Lower lobe of right lung (tissue), 2 donors: ENCODE data around the gene TMEFF2. TPM values are rescaled to one million over a fixed set of nuclear protein-coding genes. Genes with fewer than 3 reads are reported as not detected.

Experiments used
- ATAC-seq, 2 donors: fragments of 200-7000 bp; cut with Tn5 transposase; one replicate each; pipeline ENCODE4 v1.9.1; 2020 to 2022; ENCODE audit warnings: mild to moderate bottlenecking in 2 of 2, moderate library complexity in 2 of 2
- DNase-seq: peaks from one replicate; pipeline ENCODE4 v3.0.0-alpha.2; 2020
- H3K27ac ChIP-seq: fragments of 200-600 bp; one replicate; pipeline ENCODE4 v1.8.0; 2022
- H3K27me3 ChIP-seq: fragments of 200-600 bp; one replicate; pipeline ENCODE4 v1.8.0; 2022; ENCODE audit warnings: low read depth
- H3K36me3 ChIP-seq: fragments of 200-600 bp; one replicate; pipeline ENCODE4 v1.8.0; 2022; ENCODE audit warnings: mild to moderate bottlenecking
- H3K4me1 ChIP-seq: fragments of 200-600 bp; one replicate; pipeline ENCODE4 v1.8.0; 2022
- H3K4me3 ChIP-seq: fragments of 200-600 bp; one replicate; pipeline ENCODE4 v1.8.0; 2022; ENCODE audit warnings: mild to moderate bottlenecking
- H3K9me3 ChIP-seq: fragments of 200-600 bp; one replicate; pipeline ENCODE4 v1.8.0; 2022
- intact Hi-C: fragments of 100-400 bp; cut with DNase I; formaldehyde crosslinking; loops from one replicate; pipeline ENCODE4 v1.11.0; 2022
- total RNA-seq: library from RNA; stranded (reverse); fragmentation: NEBNext Ultra II Directional; extraction: Animal tissue kit (Norgen Biotek cat#: 25700); gene quantifications from one replicate; pipeline ENCODE4 v1.2.1, GENCODE V29; 2021
- TF ChIP-seq, protein P1 (sequence below): fragments of 200-600 bp; IDR thresholded peaks from one replicate; pipeline ENCODE4 v1.8.0; 2022; ENCODE audit warnings: antibody characterized with exemption, mild to moderate bottlenecking
- donor health status: DM: no; HTN: yes; CAD: no; lungs with severe emphysema.

TMEFF2 gene
- total RNA-seq, 1 donor from 2014 or later: not detected

DNA sequence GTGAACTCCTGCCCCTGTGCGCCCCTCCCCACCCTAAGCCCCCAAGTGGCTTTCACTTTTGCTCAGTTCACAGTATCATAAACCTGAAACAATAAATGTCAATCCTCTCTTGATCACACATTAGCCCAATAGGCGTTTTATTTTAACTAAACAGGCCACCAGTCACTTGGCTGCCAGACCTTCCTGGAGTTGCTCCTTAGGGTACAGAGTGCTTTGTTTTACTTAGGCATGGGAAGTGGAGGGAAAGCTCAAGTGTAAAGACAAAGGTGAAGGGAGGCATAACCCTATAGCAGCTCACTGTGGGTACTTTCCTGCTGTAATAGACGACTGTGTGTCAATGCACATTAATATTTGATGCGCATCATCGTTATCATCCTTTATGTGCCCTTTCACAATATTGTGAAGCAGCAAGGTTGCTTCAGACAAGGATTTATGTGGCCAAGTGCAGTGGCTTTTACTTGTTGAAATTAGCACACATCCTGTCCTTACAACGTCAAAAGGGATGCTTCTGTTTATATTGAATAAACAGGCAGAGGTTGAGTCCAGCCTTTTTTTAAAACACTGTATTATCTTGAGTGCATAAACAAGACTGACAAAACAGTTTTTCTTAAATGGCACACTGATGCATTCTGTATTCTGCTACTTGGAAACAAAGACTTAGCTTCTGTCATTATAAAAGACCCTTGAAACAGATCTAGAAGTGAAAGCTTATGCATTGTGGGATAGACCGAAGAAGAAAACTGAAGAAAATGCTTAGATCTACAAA is 168.5 kb downstream of the TMEFF2 start:
- peak in 1 of 2 donors; percentile 18 for ATAC-seq
- no peaks in the 10 kb centered on the region for H3K9me3 ChIP-seq
- TF ChIP-seq, protein P1, sequence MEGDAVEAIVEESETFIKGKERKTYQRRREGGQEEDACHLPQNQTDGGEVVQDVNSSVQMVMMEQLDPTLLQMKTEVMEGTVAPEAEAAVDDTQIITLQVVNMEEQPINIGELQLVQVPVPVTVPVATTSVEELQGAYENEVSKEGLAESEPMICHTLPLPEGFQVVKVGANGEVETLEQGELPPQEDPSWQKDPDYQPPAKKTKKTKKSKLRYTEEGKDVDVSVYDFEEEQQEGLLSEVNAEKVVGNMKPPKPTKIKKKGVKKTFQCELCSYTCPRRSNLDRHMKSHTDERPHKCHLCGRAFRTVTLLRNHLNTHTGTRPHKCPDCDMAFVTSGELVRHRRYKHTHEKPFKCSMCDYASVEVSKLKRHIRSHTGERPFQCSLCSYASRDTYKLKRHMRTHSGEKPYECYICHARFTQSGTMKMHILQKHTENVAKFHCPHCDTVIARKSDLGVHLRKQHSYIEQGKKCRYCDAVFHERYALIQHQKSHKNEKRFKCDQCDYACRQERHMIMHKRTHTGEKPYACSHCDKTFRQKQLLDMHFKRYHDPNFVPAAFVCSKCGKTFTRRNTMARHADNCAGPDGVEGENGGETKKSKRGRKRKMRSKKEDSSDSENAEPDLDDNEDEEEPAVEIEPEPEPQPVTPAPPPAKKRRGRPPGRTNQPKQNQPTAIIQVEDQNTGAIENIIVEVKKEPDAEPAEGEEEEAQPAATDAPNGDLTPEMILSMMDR: no peak
- no peak for DNase-seq
- no peak overlapping the region for H3K4me3 ChIP-seq
- no peaks in the 10 kb centered on the region for H3K4me1 ChIP-seq
- no peaks in the 10 kb centered on the region for H3K27me3 ChIP-seq
- intact Hi-C loops: no loop called here
- H3K27ac ChIP-seq: peak overlapping the region; percentile 34
- H3K36me3 ChIP-seq: no peaks in the 10 kb centered on the region

DNA sequence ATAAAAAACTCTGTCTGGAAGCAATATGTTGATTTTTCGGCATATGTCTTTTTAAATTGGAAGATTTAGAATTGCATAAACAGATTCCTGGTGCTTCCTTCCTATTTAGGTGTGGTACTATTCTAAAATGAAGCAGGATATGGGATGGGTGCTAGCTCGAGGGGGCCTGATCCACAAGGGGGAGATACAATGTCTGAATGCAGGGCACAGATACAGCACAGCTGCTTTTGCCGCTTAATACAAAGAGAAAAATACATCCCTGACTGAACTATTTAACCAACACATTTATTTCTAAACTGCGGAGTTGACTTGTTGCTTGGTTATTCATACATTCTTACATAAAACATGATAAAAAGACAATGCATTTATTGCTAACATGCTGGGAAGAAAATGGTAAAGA is 169.1 kb downstream of the TMEFF2 start:
- H3K27ac ChIP-seq: peak overlapping the region; percentile 34
- no peak for ATAC-seq

DNA sequence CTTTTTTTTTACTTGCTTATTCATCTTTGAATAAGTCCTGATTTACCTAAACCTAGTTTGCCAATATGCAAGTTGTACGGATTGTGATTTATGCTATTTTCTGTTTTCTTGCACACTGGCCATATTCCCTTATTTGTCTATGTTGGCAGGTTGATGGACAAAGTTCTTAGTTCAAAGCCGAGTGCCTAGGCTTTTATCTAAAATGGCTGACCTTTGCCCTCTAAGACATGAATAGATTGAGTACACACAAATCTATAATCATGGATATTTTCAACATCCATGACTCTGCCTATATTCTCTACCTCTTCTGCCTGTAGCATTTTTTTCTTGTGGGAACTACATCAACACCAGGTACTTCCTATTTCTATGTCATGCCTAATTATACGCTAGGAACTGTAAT is 171.7 kb downstream of the TMEFF2 start:
- Histone ChIP-seq H3K36me3 (no peaks in the 10 kb centered on the region), H3K4me1 (no peaks in the 10 kb centered on the region), H3K4me3 (no peak overlapping the region), H3K9me3 (no peaks in the 10 kb centered on the region), H3K27ac (no peak overlapping the region), H3K27me3 (no peaks in the 10 kb centered on the region)
- no peak for DNase-seq
- intact Hi-C loops: no loop called here
- ATAC-seq: no peak
- TF ChIP-seq, protein P1: no peak

More for the DNA sequence above, 169.1 kb downstream of the TMEFF2 start:
- intact Hi-C loops: no loop called here
- DNase-seq: no peak
- Histone ChIP-seq H3K9me3 (no peaks in the 10 kb centered on the region), H3K27me3 (no peaks in the 10 kb centered on the region), H3K36me3 (no peaks in the 10 kb centered on the region), H3K4me3 (no peak overlapping the region), H3K4me1 (no peaks in the 10 kb centered on the region)
- TF ChIP-seq, protein P1: peak; percentile 7

DNA sequence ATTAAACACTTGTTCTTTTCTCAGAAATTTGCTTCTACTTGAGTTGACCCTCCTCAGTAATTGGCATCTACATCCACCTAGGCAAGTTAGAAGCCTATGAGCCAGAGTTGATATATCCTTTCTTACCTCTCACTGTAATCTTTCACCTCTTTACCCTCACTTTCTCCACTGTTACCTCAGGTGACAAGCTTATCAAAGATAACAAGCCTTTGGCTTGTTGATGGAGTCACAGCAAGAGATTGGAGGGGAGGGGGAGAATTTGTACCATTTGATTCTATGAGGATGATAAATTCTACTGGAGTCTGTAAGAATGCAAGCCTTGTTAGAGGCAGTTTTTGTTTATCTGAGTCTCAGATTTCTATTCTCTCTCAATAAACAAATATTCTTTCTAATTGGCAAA is 176.9 kb downstream of the TMEFF2 start:
- Histone ChIP-seq H3K4me3 (no peak overlapping the region), H3K27me3 (no peaks in the 10 kb centered on the region), H3K9me3 (no peaks in the 10 kb centered on the region), H3K27ac (no peak overlapping the region), H3K4me1 (no peaks in the 10 kb centered on the region), H3K36me3 (no peaks in the 10 kb centered on the region)
- intact Hi-C loops: no loop called here
- TF ChIP-seq, protein P1: no peak
- DNase-seq: no peak
- no peak for ATAC-seq

DNA sequence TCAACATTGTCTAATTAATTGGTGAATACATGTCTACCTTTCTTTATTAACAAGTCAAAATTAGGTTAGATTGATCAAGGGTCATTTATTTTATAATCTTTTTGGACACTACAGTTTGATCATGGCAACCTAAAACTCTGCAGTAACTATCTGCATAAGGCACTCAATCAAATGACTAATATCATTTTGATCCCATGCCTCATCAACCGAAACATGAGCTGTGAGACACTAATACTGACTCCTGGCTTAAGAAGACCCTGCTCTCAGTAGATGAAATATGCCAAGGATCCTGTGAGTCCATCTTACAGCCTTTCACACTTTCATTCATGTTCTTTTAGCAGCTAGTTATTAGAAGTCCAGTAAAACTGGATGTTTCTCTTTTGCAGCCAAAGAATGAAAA is 178.5 kb downstream of the TMEFF2 start:
- H3K4me3 ChIP-seq: no peak overlapping the region
- TF ChIP-seq, protein P1: no peak
- no peak overlapping the region for H3K27ac ChIP-seq
- H3K9me3 ChIP-seq: no peaks in the 10 kb centered on the region
- no peaks in the 10 kb centered on the region for H3K27me3 ChIP-seq
- intact Hi-C loops: no loop called here
- no peaks in the 10 kb centered on the region for H3K36me3 ChIP-seq
- no peaks in the 10 kb centered on the region for H3K4me1 ChIP-seq
- ATAC-seq (no peak), DNase-seq (no peak)
